GM12865 (cell line): ENCODE measurements around the gene KCNT1.

Experiments
- DNase-seq: peaks from one replicate; pipeline ENCODE4 v3.0.0; 2010; ENCODE audit warnings: low read depth
- H3K4me3 ChIP-seq: 2 replicates; pipeline ENCODE4 v1.5.1; 2011; ENCODE audit warnings: mild to moderate bottlenecking, low read depth, low read length, control low read depth
- CTCF ChIP-seq: IDR thresholded peaks from 2 replicates; pipeline ENCODE4 v1.5.1; 2011; ENCODE audit warnings: low read length, control low read depth, low read depth, inconsistent platforms; ENCODE audit not compliant: insufficient read depth; ENCODE audit errors: missing control alignments

The KCNT1 gene

GRCh38 chr9:135783540-135784245, 81.7 kb downstream of the KCNT1 start:
- no peak overlapping the region for H3K4me3 ChIP-seq
- TF ChIP-seq CTCF: no peak
- DNase-seq: no peak

GRCh38 chr9:135785013-135785575, 83.1 kb downstream of the KCNT1 start:
- no peak for DNase-seq
- H3K4me3 ChIP-seq: no peak overlapping the region
- no peak for TF ChIP-seq CTCF

- TF ChIP-seq CTCF: no peak
- no peak for DNase-seq
Measured at GRCh38 chr9:135786146-135786690, 84.2 kb downstream of the KCNT1 start.

GRCh38 chr9:135787317-135787716, 85.3 kb downstream of the KCNT1 start:
- no peak overlapping the region for H3K4me3 ChIP-seq
- no peak for DNase-seq
- TF ChIP-seq CTCF: no peak

More at GRCh38 chr9:135786146-135786690, 84.2 kb downstream of the KCNT1 start:
- H3K4me3 ChIP-seq: no peak overlapping the region

GRCh38 chr9:135787776-135788575, 86.0 kb downstream of the KCNT1 start:
- H3K4me3 ChIP-seq: no peak overlapping the region
- no peak for TF ChIP-seq CTCF
- no peak for DNase-seq

- no peak overlapping the region for H3K4me3 ChIP-seq
- DNase-seq: no peak
- no peak for TF ChIP-seq CTCF
Measured at GRCh38 chr9:135788576-135789300, 86.8 kb downstream of the KCNT1 start.
